ENCODE data around the gene ENG. TPM values are rescaled to one million over a fixed set of nuclear protein-coding genes. Genes with fewer than 3 reads are reported as not detected.

ENG gene
- total RNA-seq, 4 donors from 2014 or later, result 14.0 to 256 (median 50.3) TPM

GRCh38 chr9:127790094-127790855, 64.2 kb downstream of the ENG start:
- no peak overlapping the region for H3K27ac ChIP-seq
- H3K4me3 ChIP-seq, result no peak overlapping the region
- no peaks in the 10 kb centered on the region for H3K9me3 ChIP-seq
- intact Hi-C loops (cut with DNase I; ENCODE audit: low total_unique reads), result no loop called here
- peaks cover 0 to 14% of the 10 kb centered on the region in 2 donors for H3K4me1 ChIP-seq
- H3K27me3 ChIP-seq, result no peaks in the 10 kb centered on the region
- DNase-seq, result no peak
- no peak for TF ChIP-seq POLR2A (IDR thresholded peaks at IDR 0.05)
- no peak for TF ChIP-seq CTCF (IDR thresholded peaks at IDR 0.05)
- H3K36me3 ChIP-seq, result no peaks in the 10 kb centered on the region

- Histone ChIP-seq H3K27me3 (no peaks in the 10 kb centered on the region), H3K36me3 (no peaks in the 10 kb centered on the region), H3K4me3 (no peak overlapping the region), H3K9me3 (no peaks in the 10 kb centered on the region), H3K27ac (no peak overlapping the region), H3K4me1 (peaks cover 0 to 14% of the 10 kb centered on the region in 2 donors)
- intact Hi-C loops (cut with DNase I; ENCODE audit: low total_unique reads), result no loop called here
- no peak for DNase-seq
- TF ChIP-seq POLR2A (IDR thresholded peaks at IDR 0.05) (no peak), CTCF (IDR thresholded peaks at IDR 0.05) (no peak)
Observed at GRCh38 chr9:127789179-127789578, 65.3 kb downstream of the ENG start.

- DNase-seq, result no peak
- Histone ChIP-seq H3K9me3 (no peaks in the 10 kb centered on the region), H3K27ac (no peak overlapping the region), H3K27me3 (no peaks in the 10 kb centered on the region), H3K4me3 (no peak overlapping the region), H3K4me1 (peaks cover 0 to 11% of the 10 kb centered on the region in 2 donors), H3K36me3 (no peaks in the 10 kb centered on the region)
- intact Hi-C loops (cut with DNase I; ENCODE audit: low total_unique reads), result no loop called here
- TF ChIP-seq CTCF (IDR thresholded peaks at IDR 0.05) (no peak), POLR2A (IDR thresholded peaks at IDR 0.05) (no peak)
Observed at GRCh38 chr9:127788337-127789011, 66.0 kb downstream of the ENG start.

- peaks cover 0 to 11% of the 10 kb centered on the region in 2 donors for H3K4me1 ChIP-seq
- peak overlapping the region; percentile 89 to 93 for H3K4me3 ChIP-seq
- H3K36me3 ChIP-seq, result no peaks in the 10 kb centered on the region
- no peaks in the 10 kb centered on the region for H3K9me3 ChIP-seq
- no peak for TF ChIP-seq POLR2A (IDR thresholded peaks at IDR 0.05)
- TF ChIP-seq CTCF (IDR thresholded peaks at IDR 0.05), result peak in 3 of 4 experiments; percentile 13 to 28 (median 24)
- intact Hi-C loops (cut with DNase I; ENCODE audit: low total_unique reads), result no loop called here
- DNase-seq, result no peak
- peak overlapping the region; percentile 96 to 99 for H3K27ac ChIP-seq
- no peaks in the 10 kb centered on the region for H3K27me3 ChIP-seq
Observed at GRCh38 chr9:127786773-127787104, 67.7 kb downstream of the ENG start.
